Measurements from ENCODE around the gene RBBP7.

GRCh38 chrX:16843208-16843909, 26.8 kb downstream of the RBBP7 start:
- TF ChIP-seq CTCF (IDR thresholded peaks at IDR 0.05): no peak
- no peak for TF ChIP-seq POLR2A (IDR thresholded peaks at IDR 0.05)
